GM19351 (cell line): Measurements from ENCODE around the gene FCN2.

ENCODE experiments used
- ATAC-seq: cut with Tn5 transposase; IDR thresholded peaks from one replicate; pipeline ENCODE4 v1.9.1; 2021; ENCODE audit warnings: mild to moderate bottlenecking, moderate library complexity; ENCODE audit not compliant: unreplicated experiment

The FCN2 gene

GRCh38 chr9:134929193-134930158 lies 48.9 kb downstream of the FCN2 start:
- no peak for ATAC-seq

GRCh38 chr9:134930398-134930797 lies 49.8 kb downstream of the FCN2 start:
- peak; percentile 61 for ATAC-seq

GRCh38 chr9:134932171-134932570 lies 51.6 kb downstream of the FCN2 start:
- no peak for ATAC-seq

- ATAC-seq = no peak
Observed at GRCh38 chr9:134932606-134933005, 52.0 kb downstream of the FCN2 start.

- no peak for ATAC-seq
Observed at GRCh38 chr9:134933076-134933659, 52.6 kb downstream of the FCN2 start.

GRCh38 chr9:134935056-134935640 lies 54.5 kb downstream of the FCN2 start:
- ATAC-seq = no peak

GRCh38 chr9:134935701-134936345 lies 55.2 kb downstream of the FCN2 start:
- no peak for ATAC-seq

GRCh38 chr9:134936346-134937163 lies 55.9 kb downstream of the FCN2 start:
- peak; percentile 39 for ATAC-seq
